HG03280 (cell line): ENCODE data around the gene GTF2A1L.
"Not testable (repeated sequence)": the region's sequence is repeated elsewhere in the genome, so short reads cannot be mapped to it uniquely, and the experiment has no call there.

Experiments used
- ATAC-seq: cut with Tn5 transposase; IDR thresholded peaks from one replicate; pipeline ENCODE4 v1.9.1; 2021; ENCODE audit warnings: mild to moderate bottlenecking, moderate library complexity; ENCODE audit not compliant: unreplicated experiment

The GTF2A1L gene

GRCh38 chr2:48696881-48697280 is 79.2 kb downstream of the GTF2A1L start:
- ATAC-seq = no peak

GRCh38 chr2:48699348-48699930 is 81.8 kb downstream of the GTF2A1L start:
- ATAC-seq = no peak

GRCh38 chr2:48703621-48704020 is 86.0 kb downstream of the GTF2A1L start:
- ATAC-seq = not testable (repeated sequence)

GRCh38 chr2:48707466-48707865 is 89.8 kb downstream of the GTF2A1L start:
- ATAC-seq = no peak

GRCh38 chr2:48709096-48710034 is 91.7 kb downstream of the GTF2A1L start:
- ATAC-seq = no peak

GRCh38 chr2:48711343-48711742 is 93.7 kb downstream of the GTF2A1L start:
- no peak for ATAC-seq

- no peak for ATAC-seq
Measured at GRCh38 chr2:48712151-48712550, 94.5 kb downstream of the GTF2A1L start.

GRCh38 chr2:48713647-48714046 is 96.0 kb downstream of the GTF2A1L start:
- no peak for ATAC-seq

- no peak for ATAC-seq
Measured at GRCh38 chr2:48714245-48714644, 96.6 kb downstream of the GTF2A1L start.

GRCh38 chr2:48715042-48715899 is 97.6 kb downstream of the GTF2A1L start:
- ATAC-seq = no peak

GRCh38 chr2:48715956-48716355 is 98.3 kb downstream of the GTF2A1L start:
- no peak for ATAC-seq

- ATAC-seq = no peak
Measured at GRCh38 chr2:48717846-48718245, 100.2 kb downstream of the GTF2A1L start.

GRCh38 chr2:48719480-48720177 is 102.0 kb downstream of the GTF2A1L start:
- no peak for ATAC-seq

GRCh38 chr2:48721158-48721557 is 103.5 kb downstream of the GTF2A1L start:
- no peak for ATAC-seq

- no peak for ATAC-seq
Measured at GRCh38 chr2:48722391-48722790, 104.7 kb downstream of the GTF2A1L start.

GRCh38 chr2:48723129-48723528 is 105.5 kb downstream of the GTF2A1L start:
- no peak for ATAC-seq

- ATAC-seq = no peak
Measured at GRCh38 chr2:48724278-48724677, 106.6 kb downstream of the GTF2A1L start.

GRCh38 chr2:48725696-48726494 is 108.2 kb downstream of the GTF2A1L start:
- no peak for ATAC-seq

GRCh38 chr2:48727560-48727959 is 109.9 kb downstream of the GTF2A1L start:
- no peak for ATAC-seq

- no peak for ATAC-seq
Measured at GRCh38 chr2:48728295-48728694, 110.6 kb downstream of the GTF2A1L start.
